A549 treated with DMSO at 1 μM for 4 hours (cell line): ENCODE results near the gene OFD1. TPM values are rescaled to one million over a fixed set of nuclear protein-coding genes. Genes with fewer than 3 reads are reported as not detected.

Experiments used
- total RNA-seq: library from RNA; stranded (reverse); fragments of 200-300 nt; extraction: Qiagen RNA extraction; gene quantifications from 5 replicates; pipeline ENCODE4 v1.2.3, GENCODE V29; 2022; ENCODE audit warnings: low read depth

The OFD1 gene, protein sequence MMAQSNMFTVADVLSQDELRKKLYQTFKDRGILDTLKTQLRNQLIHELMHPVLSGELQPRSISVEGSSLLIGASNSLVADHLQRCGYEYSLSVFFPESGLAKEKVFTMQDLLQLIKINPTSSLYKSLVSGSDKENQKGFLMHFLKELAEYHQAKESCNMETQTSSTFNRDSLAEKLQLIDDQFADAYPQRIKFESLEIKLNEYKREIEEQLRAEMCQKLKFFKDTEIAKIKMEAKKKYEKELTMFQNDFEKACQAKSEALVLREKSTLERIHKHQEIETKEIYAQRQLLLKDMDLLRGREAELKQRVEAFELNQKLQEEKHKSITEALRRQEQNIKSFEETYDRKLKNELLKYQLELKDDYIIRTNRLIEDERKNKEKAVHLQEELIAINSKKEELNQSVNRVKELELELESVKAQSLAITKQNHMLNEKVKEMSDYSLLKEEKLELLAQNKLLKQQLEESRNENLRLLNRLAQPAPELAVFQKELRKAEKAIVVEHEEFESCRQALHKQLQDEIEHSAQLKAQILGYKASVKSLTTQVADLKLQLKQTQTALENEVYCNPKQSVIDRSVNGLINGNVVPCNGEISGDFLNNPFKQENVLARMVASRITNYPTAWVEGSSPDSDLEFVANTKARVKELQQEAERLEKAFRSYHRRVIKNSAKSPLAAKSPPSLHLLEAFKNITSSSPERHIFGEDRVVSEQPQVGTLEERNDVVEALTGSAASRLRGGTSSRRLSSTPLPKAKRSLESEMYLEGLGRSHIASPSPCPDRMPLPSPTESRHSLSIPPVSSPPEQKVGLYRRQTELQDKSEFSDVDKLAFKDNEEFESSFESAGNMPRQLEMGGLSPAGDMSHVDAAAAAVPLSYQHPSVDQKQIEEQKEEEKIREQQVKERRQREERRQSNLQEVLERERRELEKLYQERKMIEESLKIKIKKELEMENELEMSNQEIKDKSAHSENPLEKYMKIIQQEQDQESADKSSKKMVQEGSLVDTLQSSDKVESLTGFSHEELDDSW
- 12.0 to 14.4 TPM (median 12.6 TPM) in 5 replicates for total RNA-seq

DNA sequence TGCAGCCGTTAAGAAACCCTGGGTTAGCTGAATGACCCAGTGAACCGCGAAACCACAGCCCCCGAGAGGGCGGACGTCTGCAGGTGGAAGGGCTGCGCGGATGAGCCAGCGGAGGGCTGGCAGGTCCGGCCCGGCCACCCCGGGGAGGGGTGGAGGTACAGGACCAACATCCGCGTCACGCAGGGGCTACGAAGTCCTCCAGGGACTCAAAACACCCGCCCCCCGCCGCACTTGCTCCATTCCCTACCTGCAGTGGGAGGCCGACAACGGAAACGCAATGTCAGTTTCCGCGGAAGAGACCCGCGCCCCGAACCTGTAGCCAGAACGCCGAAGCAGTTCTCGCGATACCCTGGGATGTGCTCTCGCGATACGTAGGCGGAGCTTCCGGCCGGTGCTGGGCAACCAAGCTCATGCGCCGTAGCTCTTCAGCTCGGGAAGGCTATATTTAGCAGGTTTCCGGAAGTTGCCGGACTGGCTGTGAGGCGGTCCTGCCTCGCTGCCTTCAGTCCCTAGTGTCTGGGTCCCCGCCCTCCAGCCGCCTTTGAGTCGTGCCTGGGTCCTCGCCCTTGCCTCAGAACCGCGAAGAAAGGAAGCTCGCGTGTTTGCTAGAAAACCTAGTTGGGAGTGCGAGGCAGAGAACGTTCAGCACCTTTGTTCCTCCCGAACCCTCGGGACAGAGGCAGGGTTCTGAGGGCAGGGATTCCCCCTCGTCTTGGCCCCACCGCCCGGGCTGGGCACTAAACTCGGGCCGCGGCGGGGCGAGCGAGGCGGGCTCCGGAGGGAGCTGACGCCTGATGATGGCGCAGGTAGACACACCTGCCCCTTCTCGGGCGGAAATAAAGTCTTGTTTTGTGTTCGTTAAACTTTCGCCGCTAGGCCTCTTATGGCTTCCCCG lies at the start of gene OFD1, which contains the start of gene TRAPPC2:
Gene OFD1, plus strand, starts transcription at position 471 of the 895 bp plus-strand sequence. Its CDS starts 324 bp downstream, at position 795.
Gene TRAPPC2, minus strand, starts transcription at position 343 of the 895 bp plus-strand sequence. CDS start 14,657 bp downstream, outside the sequence.

DNA sequence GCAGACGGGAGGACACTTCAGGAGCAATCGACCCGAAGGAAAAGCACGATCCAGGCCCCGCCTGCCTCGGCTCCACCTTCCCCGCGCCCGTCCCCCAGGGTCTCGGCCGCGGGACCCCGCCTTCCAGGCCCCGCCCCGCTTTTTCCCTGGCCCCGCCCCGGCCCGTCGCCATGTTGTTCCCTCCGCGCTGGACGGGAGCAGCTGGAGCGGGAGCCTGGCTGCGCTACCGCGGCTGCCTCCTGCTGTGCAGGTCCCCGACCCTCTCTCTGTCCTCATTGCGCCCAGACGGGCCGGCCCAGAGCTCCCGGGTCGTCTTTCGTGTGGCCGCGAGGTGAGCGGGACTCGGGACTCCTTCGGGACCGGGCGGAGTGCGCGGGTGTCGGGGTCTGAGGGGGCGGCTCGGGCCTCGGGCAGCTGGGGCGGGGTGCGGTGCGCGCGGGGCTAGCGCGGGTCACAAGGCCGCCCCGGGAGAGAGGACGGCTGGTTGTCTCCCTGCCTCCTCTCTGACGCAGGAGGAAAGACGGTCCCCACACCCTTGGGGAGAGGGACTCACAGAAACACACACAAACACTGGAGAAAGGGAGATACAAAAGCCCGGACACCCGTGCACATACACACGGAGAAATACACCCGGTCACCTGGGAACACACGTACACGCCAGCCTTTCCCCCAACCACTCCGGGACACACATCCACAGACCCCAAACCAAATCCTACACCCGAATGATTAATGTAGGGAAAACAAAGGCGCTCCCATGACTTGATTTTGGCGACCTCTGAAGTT lies 45.4 kb upstream of the OFD1 start, which contains the start of gene RAB9A:
Gene RAB9A, plus strand, starts transcription at position 171 of the 783 bp plus-strand sequence. CDS start 19,619 bp downstream, outside the sequence.

DNA sequence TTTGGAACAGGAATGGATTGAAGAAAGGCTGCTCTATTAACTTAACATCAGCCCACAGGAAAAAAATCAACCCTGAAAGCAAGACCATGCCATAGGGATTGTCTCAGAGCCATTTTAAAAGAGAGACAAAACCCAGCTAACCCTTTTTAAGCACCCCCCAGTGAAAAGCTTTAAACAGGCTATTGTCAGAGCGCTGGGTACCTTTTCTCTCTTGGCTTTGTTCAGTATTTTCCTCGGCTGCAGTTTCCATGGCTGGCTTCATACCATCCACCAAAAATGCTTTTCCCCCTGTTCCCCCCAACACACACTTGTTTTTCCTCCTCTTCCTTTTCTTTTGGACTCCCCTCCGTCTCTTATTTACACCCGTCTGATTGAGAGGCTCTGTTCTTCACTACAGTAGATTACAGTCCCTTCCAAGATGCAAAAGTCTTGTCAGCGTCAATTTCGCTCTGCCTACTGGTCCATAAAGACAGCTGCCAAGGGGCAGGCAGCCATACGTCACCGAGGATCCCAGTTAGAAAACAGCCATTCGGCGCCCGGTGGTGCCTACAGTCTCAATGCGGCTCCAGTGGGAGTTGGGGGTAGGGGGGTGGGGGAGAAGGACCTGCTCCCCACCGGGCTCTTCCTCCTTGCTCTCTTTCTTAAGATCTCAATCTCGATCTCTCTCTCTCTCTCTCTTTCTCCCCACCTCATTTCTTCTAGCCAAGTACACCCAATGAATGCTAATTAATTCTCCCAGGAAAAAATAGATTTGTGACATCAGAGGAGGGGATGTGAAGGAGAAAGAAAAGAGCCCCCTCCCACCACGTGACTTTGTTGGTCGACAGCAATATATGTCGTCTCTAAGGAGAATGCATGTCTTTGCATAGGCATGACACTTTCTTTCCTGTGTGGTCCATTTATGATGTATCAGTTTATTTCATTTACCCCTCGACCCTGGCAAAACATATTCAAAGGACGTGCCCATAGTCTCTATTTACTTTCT lies 82.4 kb downstream of the OFD1 start, which contains the start of gene GPM6B:
Gene GPM6B, minus strand, starts transcription at position 451 of the 985 bp plus-strand sequence. Its CDS starts 189 bp downstream, at position 262.

Other genes with a start within 250 kb of the OFD1 start
- gene EGFL6, start 165.1 kb upstream of the OFD1 start, total RNA-seq = 0.06 TPM in 1 of 5 replicates, not detected in the others
- 0.56 to 1.0 TPM (median 0.70 TPM) in 5 replicates for gene TCEANC, start 81.6 kb upstream of the OFD1 start, total RNA-seq
- gene RAB9A, start 45.6 kb upstream of the OFD1 start, total RNA-seq = 32.6 to 41.8 TPM (median 40.3 TPM) in 5 replicates
- 7.2 to 9.0 TPM (median 7.9 TPM) in 5 replicates for gene TRAPPC2, start 128 bp upstream of the OFD1 start, total RNA-seq
- gene GPM6B, start 82.3 kb downstream of the OFD1 start, total RNA-seq = not detected in 5 replicates